BLaER1 treated with 17β-estradiol and CSF1 and Interleukin-3, amounts not matched to agents 10 nM and 100 nM (cell line): ENCODE results near the gene HMCN1.

Experiments
- H3K27ac ChIP-seq, 11 experiments: shearing (Covaris generic); formaldehyde crosslinking; 2 replicates each; pipeline ENCODE4 v1.8.1; 2022
- H3K27me3 ChIP-seq, 11 experiments: shearing (Covaris generic); formaldehyde crosslinking; 2 replicates each; pipeline ENCODE4 v1.8.1; 2022
- H3K36me3 ChIP-seq, 11 experiments: shearing (Covaris generic); formaldehyde crosslinking; 2 replicates each; pipeline ENCODE4 v1.8.1; 2022
- H3K4me1 ChIP-seq, 10 experiments: shearing (Covaris generic); formaldehyde crosslinking; 2 replicates each; pipeline ENCODE4 v1.8.1; 2022
- H3K4me2 ChIP-seq, 11 experiments: shearing (Covaris generic); formaldehyde crosslinking; 2 replicates each; pipeline ENCODE4 v1.8.1; 2022
- H3K4me3 ChIP-seq, 10 experiments: shearing (Covaris generic); formaldehyde crosslinking; 2 replicates each; pipeline ENCODE4 v1.8.1; 2022
- H3K9ac ChIP-seq, 11 experiments: shearing (Covaris generic); formaldehyde crosslinking; 2 replicates each; pipeline ENCODE4 v1.8.1; 2022
- H3K9me3 ChIP-seq, 11 experiments: shearing (Covaris generic); formaldehyde crosslinking; replicated peaks in 1 of 11; 2 replicates each; pipeline ENCODE4 v1.8.1; 2022
- H4K20me1 ChIP-seq, 11 experiments: shearing (Covaris generic); formaldehyde crosslinking; 2 replicates each; pipeline ENCODE4 v1.8.1; 2022
- Cebpa-rat ChIP-seq, 11 experiments: shearing (Covaris generic); IDR thresholded peaks; 2 replicates each; pipeline ENCODE4 v1.8.1; 2022

The HMCN1 gene

GRCh38 chr1:185990565-185990964 lies 256.4 kb downstream of the HMCN1 start:
- Histone ChIP-seq H3K4me3 (no peak overlapping the region), H3K27ac (no peak overlapping the region), H3K9ac (no peak overlapping the region), H3K9me3 (no peaks in the 10 kb centered on the region), H3K4me2 (no peak overlapping the region), H3K27me3 (no peaks in the 10 kb centered on the region), H3K36me3 (no peaks in the 10 kb centered on the region), H4K20me1 (no peaks in the 10 kb centered on the region), H3K4me1 (peaks cover 16 to 26% (median 19%) of the 10 kb centered on the region in 10 experiments)
- no peak for TF ChIP-seq Cebpa-rat (IDR thresholded peaks at IDR 0.05)

DNA sequence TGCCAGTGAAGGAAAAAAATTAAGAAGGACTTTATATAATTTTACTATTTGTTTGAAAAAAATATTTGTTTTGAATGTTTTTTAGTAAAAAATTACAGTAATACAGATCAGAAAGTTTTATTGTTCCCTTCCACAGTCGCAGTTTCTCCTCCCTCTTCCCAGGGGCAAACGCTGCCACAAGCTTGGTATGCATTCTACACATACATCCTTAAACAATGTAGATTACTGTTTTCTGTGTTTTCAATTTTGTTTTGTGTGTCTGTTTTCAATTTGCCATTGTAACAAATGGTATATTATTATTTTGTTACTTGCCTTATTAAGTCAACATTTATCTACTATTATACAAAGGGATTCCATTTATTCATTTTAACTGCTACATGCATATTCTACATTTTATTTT lies 257.1 kb downstream of the HMCN1 start:
- no peak overlapping the region for H3K4me2 ChIP-seq
- H3K36me3 ChIP-seq, result no peaks in the 10 kb centered on the region
- H3K9me3 ChIP-seq, result no peaks in the 10 kb centered on the region
- peaks cover 16 to 26% (median 19%) of the 10 kb centered on the region in 10 experiments for H3K4me1 ChIP-seq
- no peak overlapping the region for H3K4me3 ChIP-seq
- TF ChIP-seq Cebpa-rat (IDR thresholded peaks at IDR 0.05), result no peak
- H3K27me3 ChIP-seq, result no peaks in the 10 kb centered on the region
- H3K9ac ChIP-seq, result no peak overlapping the region
- no peaks in the 10 kb centered on the region for H4K20me1 ChIP-seq
- H3K27ac ChIP-seq, result no peak overlapping the region

DNA sequence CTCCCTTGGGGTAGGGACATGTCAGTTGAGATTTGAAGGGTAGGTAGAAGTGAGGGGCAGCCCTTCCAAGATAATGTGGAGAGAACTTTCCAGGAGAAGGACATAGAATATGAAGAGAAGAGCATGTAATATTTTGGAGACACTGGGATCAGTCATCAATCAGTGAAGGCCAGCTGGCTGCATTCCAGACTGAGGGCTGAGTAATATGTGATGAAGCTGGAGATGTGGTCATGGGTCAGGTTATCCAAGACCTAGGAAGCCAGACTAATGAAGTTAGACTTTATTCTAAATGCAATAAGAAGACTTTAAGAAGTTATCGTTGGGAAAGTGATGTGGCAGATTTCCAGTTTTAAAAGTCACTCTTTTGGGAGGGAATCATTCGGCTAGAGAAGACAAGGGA lies 262.0 kb downstream of the HMCN1 start:
- H3K9me3 ChIP-seq, result no peaks in the 10 kb centered on the region
- H3K4me2 ChIP-seq, result no peak overlapping the region
- no peak overlapping the region for H3K9ac ChIP-seq
- no peak overlapping the region for H3K27ac ChIP-seq
- peaks cover 0 to 13% (median 5%) of the 10 kb centered on the region in 10 experiments; a peak in 6 of 20 replicates for H3K4me1 ChIP-seq
- no peak overlapping the region for H3K4me3 ChIP-seq
- no peaks in the 10 kb centered on the region for H3K27me3 ChIP-seq
- TF ChIP-seq Cebpa-rat (IDR thresholded peaks at IDR 0.05), result no peak
- H4K20me1 ChIP-seq, result no peaks in the 10 kb centered on the region
- H3K36me3 ChIP-seq, result no peaks in the 10 kb centered on the region

DNA sequence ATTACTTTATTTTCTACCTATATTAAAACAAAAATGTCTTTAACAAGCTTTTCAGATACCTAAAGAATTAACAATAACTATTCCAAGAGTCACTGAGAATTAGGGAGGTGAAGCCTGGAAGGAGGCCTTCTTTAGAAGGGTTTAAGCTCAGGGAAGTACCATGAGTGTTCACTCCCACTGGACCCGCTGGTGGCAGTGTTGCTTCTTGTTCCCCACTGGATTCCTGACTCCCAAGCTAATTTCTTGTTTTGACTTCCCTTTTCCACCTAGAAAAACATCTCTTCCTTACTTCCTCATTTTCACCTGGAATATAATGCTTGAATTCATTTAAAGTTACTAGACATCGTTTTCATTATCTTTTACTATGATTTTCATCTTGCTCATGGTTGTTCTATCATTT lies 264.2 kb downstream of the HMCN1 start:
- TF ChIP-seq Cebpa-rat (IDR thresholded peaks at IDR 0.05), result no peak

DNA sequence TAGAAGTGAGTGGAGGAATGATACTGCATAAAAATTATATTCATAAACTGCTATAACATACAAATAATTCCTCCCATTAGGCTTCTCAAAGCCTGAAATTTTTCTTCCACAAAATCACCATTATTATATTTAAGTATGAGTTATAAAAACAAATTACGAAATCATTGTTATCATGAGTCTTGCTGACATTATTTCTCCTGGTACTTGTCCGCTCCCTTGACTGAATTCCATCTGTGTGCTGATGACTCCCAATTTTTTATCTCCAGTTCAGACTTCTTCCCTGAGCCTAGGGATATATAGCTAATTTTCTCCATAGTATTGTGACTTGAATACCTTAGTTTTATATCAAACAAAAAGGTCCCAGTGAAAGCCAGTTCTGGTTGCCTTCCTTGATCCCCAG lies 268.2 kb downstream of the HMCN1 start:
- Histone ChIP-seq H3K4me2 (no peak overlapping the region), H3K27ac (no peak overlapping the region), H3K4me1 (peaks cover 0 to 5% (median 0%) of the 10 kb centered on the region in 10 experiments; a peak in 4 of 20 replicates), H3K9me3 (no peaks in the 10 kb centered on the region), H4K20me1 (no peaks in the 10 kb centered on the region), H3K27me3 (no peaks in the 10 kb centered on the region), H3K36me3 (no peaks in the 10 kb centered on the region), H3K4me3 (no peak overlapping the region), H3K9ac (no peak overlapping the region)
- TF ChIP-seq Cebpa-rat (IDR thresholded peaks at IDR 0.05), result no peak

More for the DNA sequence above, 264.2 kb downstream of the HMCN1 start:
- H3K27ac ChIP-seq, result no peak overlapping the region
- H3K4me1 ChIP-seq, result peaks cover 0 to 13% (median 5%) of the 10 kb centered on the region in 10 experiments; a peak in 7 of 20 replicates
- no peaks in the 10 kb centered on the region for H3K36me3 ChIP-seq
- H4K20me1 ChIP-seq, result no peaks in the 10 kb centered on the region
- no peak overlapping the region for H3K4me3 ChIP-seq
- no peaks in the 10 kb centered on the region for H3K27me3 ChIP-seq
- no peaks in the 10 kb centered on the region for H3K9me3 ChIP-seq
- 0 out of 22 replicates have a peak overlapping the region, but pooled peaks of 1 of the 11 experiments have one; percentile 3 for H3K4me2 ChIP-seq
- no peak overlapping the region for H3K9ac ChIP-seq

- no peaks in the 10 kb centered on the region for H4K20me1 ChIP-seq
- no peaks in the 10 kb centered on the region for H3K27me3 ChIP-seq
- no peaks in the 10 kb centered on the region for H3K9me3 ChIP-seq
- peak overlapping the region in 1 of 11 experiments; percentile 23; a peak in 2 of 22 replicates for H3K27ac ChIP-seq
- TF ChIP-seq Cebpa-rat (IDR thresholded peaks at IDR 0.05), result no peak
- H3K36me3 ChIP-seq, result no peaks in the 10 kb centered on the region
- peak overlapping the region in 6 of 11 experiments; percentile 29 to 74 (median 52); a peak in 10 of 22 replicates for H3K4me2 ChIP-seq
- H3K9ac ChIP-seq, result no peak overlapping the region
- H3K4me3 ChIP-seq, result no peak overlapping the region
- peaks cover 0 to 17% (median 6%) of the 10 kb centered on the region in 10 experiments; a peak in 11 of 20 replicates for H3K4me1 ChIP-seq
Observed at GRCh38 chr1:186009039-186009737, 275.0 kb downstream of the HMCN1 start.

GRCh38 chr1:186014370-186015037 lies 280.3 kb downstream of the HMCN1 start:
- Histone ChIP-seq H3K4me3 (no peak overlapping the region), H3K27me3 (no peaks in the 10 kb centered on the region), H4K20me1 (no peaks in the 10 kb centered on the region), H3K27ac (no peak overlapping the region), H3K9ac (no peak overlapping the region), H3K4me2 (no peak overlapping the region), H3K36me3 (no peaks in the 10 kb centered on the region), H3K9me3 (no peaks in the 10 kb centered on the region), H3K4me1 (peaks cover 0 to 9% (median under 1%) of the 10 kb centered on the region in 10 experiments; a peak in 8 of 20 replicates)
- TF ChIP-seq Cebpa-rat (IDR thresholded peaks at IDR 0.05), result no peak

DNA sequence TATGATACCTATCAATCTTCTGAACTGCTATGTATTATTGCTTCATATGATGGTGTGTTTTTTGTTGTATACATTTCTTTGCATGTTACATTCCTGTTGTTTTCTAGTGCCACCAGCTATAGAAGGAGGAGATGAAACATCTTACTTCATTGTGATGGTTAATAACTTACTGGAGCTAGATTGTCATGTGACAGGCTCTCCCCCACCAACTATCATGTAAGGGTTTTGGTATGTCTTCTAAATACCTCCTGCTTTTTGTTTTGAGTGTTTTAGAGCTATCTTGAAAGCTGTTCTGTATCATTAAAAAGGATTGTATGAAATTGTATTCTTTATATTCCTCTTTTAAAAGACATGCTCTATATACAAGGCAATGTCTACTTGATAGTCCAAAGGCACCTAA lies 282.7 kb downstream of the HMCN1 start:
- Histone ChIP-seq H3K27ac (no peak overlapping the region), H3K27me3 (no peaks in the 10 kb centered on the region), H3K9ac (no peak overlapping the region), H3K4me3 (no peak overlapping the region), H3K4me1 (no peaks in the 10 kb centered on the region), H3K36me3 (no peaks in the 10 kb centered on the region), H3K4me2 (no peak overlapping the region), H3K9me3 (no peaks in the 10 kb centered on the region), H4K20me1 (no peaks in the 10 kb centered on the region)
- TF ChIP-seq Cebpa-rat (IDR thresholded peaks at IDR 0.05), result no peak

- no peak overlapping the region for H3K27ac ChIP-seq
- no peaks in the 10 kb centered on the region for H3K36me3 ChIP-seq
- H3K4me3 ChIP-seq, result no peak overlapping the region
- no peaks in the 10 kb centered on the region for H3K9me3 ChIP-seq
- H3K9ac ChIP-seq, result no peak overlapping the region
- H3K4me2 ChIP-seq, result no peak overlapping the region
- no peaks in the 10 kb centered on the region for H3K27me3 ChIP-seq
- no peaks in the 10 kb centered on the region for H3K4me1 ChIP-seq
- no peaks in the 10 kb centered on the region for H4K20me1 ChIP-seq
- TF ChIP-seq Cebpa-rat (IDR thresholded peaks at IDR 0.05), result no peak
Observed at GRCh38 chr1:186022184-186022583, 288.0 kb downstream of the HMCN1 start.
